HG03066 (cell line): Measurements from ENCODE around the gene SELENOH.
A peak's percentile ranks its signal among the peaks of the same experiment; 100 is the strongest.
"Not testable (repeated sequence)": the region's sequence is repeated elsewhere in the genome, so short reads cannot be mapped to it uniquely, and the experiment has no call there.

Experiments used
- ATAC-seq: cut with Tn5 transposase; IDR thresholded peaks from one replicate; pipeline ENCODE4 v1.9.1; 2021; ENCODE audit warnings: low read depth; ENCODE audit not compliant: unreplicated experiment

The SELENOH gene

GRCh38 chr11:57741132-57742086 is at the start of gene SELENOH:
Gene SELENOH (plus strand): TSS chr11:57741491. CDS start chr11:57741596, 105 bp downstream.
- ATAC-seq, result peak; percentile 85

GRCh38 chr11:57698843-57699365 is 42.4 kb upstream of the SELENOH start:
- ATAC-seq, result no peak

- no peak for ATAC-seq
Measured at GRCh38 chr11:57699813-57700212, 41.5 kb upstream of the SELENOH start.

- no peak for ATAC-seq
Measured at GRCh38 chr11:57700425-57700824, 40.9 kb upstream of the SELENOH start.

GRCh38 chr11:57703341-57703740 is 38.0 kb upstream of the SELENOH start:
- no peak for ATAC-seq

GRCh38 chr11:57704932-57705331 is 36.4 kb upstream of the SELENOH start:
- no peak for ATAC-seq

GRCh38 chr11:57705432-57705831 is 35.9 kb upstream of the SELENOH start:
- ATAC-seq, result not testable (repeated sequence)

GRCh38 chr11:57709802-57710367 is 31.4 kb upstream of the SELENOH start:
- ATAC-seq, result no peak

- peak; percentile 44 for ATAC-seq
Measured at GRCh38 chr11:57711414-57712255, 29.7 kb upstream of the SELENOH start, which contains the start of gene MED19. Gene MED19 (minus strand): TSS chr11:57712215. CDS start chr11:57712179, 36 bp downstream.

GRCh38 chr11:57712256-57713150 is 28.8 kb upstream of the SELENOH start, which contains the start of gene TMX2:
Gene TMX2 (plus strand): TSS chr11:57712593. CDS start chr11:57712619, 26 bp downstream.
- ATAC-seq, result peak; percentile 93

GRCh38 chr11:57713835-57714234 is 27.5 kb upstream of the SELENOH start:
- no peak for ATAC-seq

- not testable (repeated sequence) for ATAC-seq
Measured at GRCh38 chr11:57716726-57717125, 24.6 kb upstream of the SELENOH start.

GRCh38 chr11:57727185-57727584 is 14.1 kb upstream of the SELENOH start:
- ATAC-seq, result no peak

GRCh38 chr11:57728829-57729228 is 12.5 kb upstream of the SELENOH start:
- ATAC-seq, result no peak

- no peak for ATAC-seq
Measured at GRCh38 chr11:57729479-57729878, 11.8 kb upstream of the SELENOH start.

GRCh38 chr11:57732661-57733060 is 8.6 kb upstream of the SELENOH start:
- ATAC-seq, result no peak

GRCh38 chr11:57735619-57736298 is 5.5 kb upstream of the SELENOH start:
- no peak for ATAC-seq

- ATAC-seq, result no peak
Measured at GRCh38 chr11:57742087-57742452, 779 bp downstream of the SELENOH start.

GRCh38 chr11:57744357-57744756 is 3.1 kb downstream of the SELENOH start:
- ATAC-seq, result no peak
